Sigmoid colon (tissue), 7 donors: ENCODE measurements around the gene GGCX. TPM values are rescaled to one million over a fixed set of nuclear protein-coding genes. Genes with fewer than 3 reads are reported as not detected.

ENCODE experiments used
- DNase-seq: peaks from one replicate; pipeline ENCODE4 v3.0.0-alpha.2; 2019
- H3K27ac ChIP-seq, 4 donors: fragments of 200-600 bp; sonication (generic); one replicate each; pipeline ENCODE4 v1.5.1; 2016 to 2019; ENCODE audit warnings: mild to moderate bottlenecking in 1 of 4
- H3K27me3 ChIP-seq, 3 donors: fragments of 200-600 bp; sonication (generic); one replicate each; pipeline ENCODE4 v1.5.1; 2019; ENCODE audit warnings: mild to moderate bottlenecking in 1 of 3
- H3K36me3 ChIP-seq, 4 donors: fragments of 200-600 bp; sonication (generic); one replicate each; pipeline ENCODE4 v1.5.1; 2016 to 2019
- H3K4me1 ChIP-seq, 4 donors: fragments of 200-600 bp; sonication (generic); one replicate each; pipeline ENCODE4 v1.5.1; 2017 to 2019
- H3K4me3 ChIP-seq, 4 donors: fragments of 200-600 bp; sonication (generic); one replicate each; pipeline ENCODE4 v1.5.1; 2017 to 2019; ENCODE audit warnings: mild to moderate bottlenecking in 2 of 4, moderate library complexity in 1 of 4
- H3K9me3 ChIP-seq, 4 donors: fragments of 200-600 bp in 3 of 4; sonication (generic) in 3 of 4; one replicate each; pipeline versions ENCODE4 v1.5.1 to v1.6.1; 2013 to 2019
- CTCF ChIP-seq, 4 experiments: fragments of 450-650 bp in 3 of 4; fragments of 200-600 bp in 1 of 4; IDR thresholded peaks; one replicate each; pipeline ENCODE4 v1.5.1; 2016 to 2019; ENCODE audit warnings: antibody characterized with exemption in 4 of 4, mild to moderate bottlenecking in 3 of 4, moderate library complexity in 2 of 4
- EP300 ChIP-seq, 4 donors: sonication (generic); formaldehyde crosslinking; IDR thresholded peaks; one replicate each; pipeline ENCODE4 v1.6.1; 2017; ENCODE audit warnings: antibody characterized with exemption in 4 of 4
- POLR2A ChIP-seq, 2 donors: fragments of 450-650 bp; IDR thresholded peaks; one replicate each; pipeline ENCODE4 v1.6.1; 2016; ENCODE audit warnings: antibody characterized with exemption in 2 of 2, mild to moderate bottlenecking in 2 of 2, moderate library complexity in 2 of 2
- POLR2AphosphoS5 ChIP-seq, 4 donors: sonication (generic); formaldehyde crosslinking; IDR thresholded peaks; one replicate each; pipeline ENCODE4 v1.6.1; 2017; ENCODE audit warnings: antibody characterized with exemption in 4 of 4
- WGBS, 2 donors: extraction: QIAGEN DNeasy Blood & Tissue Kit; methylation state at CpG; one replicate each; pipeline ENCODE4 v1.1.7; 2013; 5-methylcytosine and 5-hydroxymethylcytosine counted together
- intact Hi-C: fragments of 100-400 bp; cut with DNase I; formaldehyde crosslinking; loops from one replicate; pipeline ENCODE4 v1.15.1; 2023
- polyA plus RNA-seq, 3 donors: library from polyadenylated mRNA; stranded (reverse); fragments of 200-250 nt; gene quantifications; one replicate each; pipeline ENCODE4 v1.2.3, GENCODE V29; 2013
- total RNA-seq, 4 donors: library from RNA; depleted of rRNA; stranded (reverse); fragments of >200 nt; gene quantifications; one replicate each; pipeline ENCODE4 v1.1.0, GENCODE V29; 2016
- donor health status: healthy with polysubstance abuse.
- donor health status: Bipolar disorder and iron deficiency.
- donor health status: healthy.

The GGCX gene
- total and polyA plus RNA-seq, 7 donors, result 3.6 to 25.3 (median 22.8) TPM

GRCh38 chr2:85584857-85585780, 23.8 kb upstream of the GGCX start:
- Histone ChIP-seq H3K9me3 (no peaks in the 10 kb centered on the region), H3K27ac (peak overlapping the region; percentile 87 to 90 (median 88)), H3K4me3 (peak overlapping the region; percentile 57 to 79 (median 71)), H3K27me3 (no peaks in the 10 kb centered on the region), H3K4me1 (peaks cover 0 to 51% (median 39%) of the 10 kb centered on the region in 4 donors), H3K36me3 (no peaks in the 10 kb centered on the region)
- intact Hi-C loops, result no loop called here
- 35 to 63% methylated on average over 9 of the region's 9 CpGs for WGBS, 2 donors
- peak; percentile 4 to 67 (median 48) for TF ChIP-seq POLR2AphosphoS5 (IDR thresholded peaks at IDR 0.05)
- no peak for TF ChIP-seq EP300 (IDR thresholded peaks at IDR 0.05)
- DNase-seq, result peak; percentile 77

DNA sequence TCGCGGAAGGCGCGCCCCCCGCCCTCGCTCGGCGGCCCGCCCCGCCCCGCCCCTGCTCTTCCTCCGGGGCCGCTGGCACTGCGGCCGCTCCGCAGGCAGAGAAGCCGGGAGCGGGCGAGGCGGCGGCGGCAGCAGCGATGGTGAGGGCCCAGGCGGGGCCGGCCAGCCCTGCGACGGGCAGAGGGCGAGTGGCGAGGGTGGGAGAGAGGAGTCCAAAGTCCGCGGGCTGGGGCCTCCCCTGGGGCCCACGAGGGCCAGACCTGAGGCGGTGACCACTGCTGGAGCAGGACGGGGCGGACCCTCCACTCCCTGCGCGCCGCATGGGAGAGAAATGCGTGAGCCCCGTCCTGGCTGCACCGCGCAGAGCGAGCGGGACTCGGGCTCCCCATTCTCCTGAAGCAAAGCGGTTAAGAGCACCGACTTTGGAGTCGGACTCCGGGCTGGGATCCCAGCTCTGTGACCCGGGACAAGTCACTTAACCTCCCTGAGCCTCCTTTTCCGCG, 23.1 kb upstream of the GGCX start, which contains the start of gene VAMP5:
Gene VAMP5, plus strand, starts transcription at position 78 of the 503 bp plus-strand sequence. Its CDS starts 60 bp downstream, at position 138.
- peak in 2 of 4 donors; percentile 51 to 72 for TF ChIP-seq POLR2AphosphoS5 (IDR thresholded peaks at IDR 0.05)
- TF ChIP-seq CTCF (IDR thresholded peaks at IDR 0.05), result no peak
- TF ChIP-seq POLR2A (IDR thresholded peaks at IDR 0.05), result no peak
- TF ChIP-seq EP300 (IDR thresholded peaks at IDR 0.05), result no peak
- peak within 1 kb of the TSS; percentile 57 to 79 (median 71) for H3K4me3 ChIP-seq
- 13 to 34% methylated on average over 52 of the region's 52 CpGs for WGBS, 2 donors
- DNase-seq, result peak; percentile 75
- H3K36me3 ChIP-seq, result no peaks in the 10 kb centered on the region
- H3K4me1 ChIP-seq, result peaks cover 0 to 44% (median 34%) of the 10 kb centered on the region in 4 donors
- intact Hi-C loops, result no loop called here
- H3K9me3 ChIP-seq, result no peaks in the 10 kb centered on the region
- H3K27me3 ChIP-seq, result no peaks in the 10 kb centered on the region
- peak within 1 kb of the TSS; percentile 87 to 90 (median 88) for H3K27ac ChIP-seq

GRCh38 chr2:85583667-85584353, 22.5 kb upstream of the GGCX start:
- intact Hi-C loops, result no loop called here
- Histone ChIP-seq H3K27ac (peak overlapping the region; percentile 87 to 90 (median 88)), H3K36me3 (no peaks in the 10 kb centered on the region), H3K27me3 (no peaks in the 10 kb centered on the region), H3K9me3 (no peaks in the 10 kb centered on the region), H3K4me3 (peak overlapping the region; percentile 57 to 79 (median 71)), H3K4me1 (peaks cover 0 to 38% (median 30%) of the 10 kb centered on the region in 4 donors)
- TF ChIP-seq POLR2A (IDR thresholded peaks at IDR 0.05) (no peak), EP300 (IDR thresholded peaks at IDR 0.05) (no peak), POLR2AphosphoS5 (IDR thresholded peaks at IDR 0.05) (no peak), CTCF (IDR thresholded peaks at IDR 0.05) (no peak)
- DNase-seq, result peak; percentile 68
- 27 to 46% methylated on average over 16 of the region's 16 CpGs for WGBS, 2 donors

GRCh38 chr2:85582492-85582891, 21.2 kb upstream of the GGCX start:
- TF ChIP-seq EP300 (IDR thresholded peaks at IDR 0.05), result no peak
- TF ChIP-seq POLR2AphosphoS5 (IDR thresholded peaks at IDR 0.05), result no peak
- TF ChIP-seq POLR2A (IDR thresholded peaks at IDR 0.05), result no peak
- no peak for TF ChIP-seq CTCF (IDR thresholded peaks at IDR 0.05)
- Histone ChIP-seq H3K36me3 (no peaks in the 10 kb centered on the region), H3K4me1 (peaks cover 0 to 33% (median 26%) of the 10 kb centered on the region in 4 donors), H3K27me3 (no peaks in the 10 kb centered on the region), H3K4me3 (no peak overlapping the region), H3K27ac (no peak overlapping the region), H3K9me3 (no peaks in the 10 kb centered on the region)
- intact Hi-C loops, result no loop called here
- peak; percentile 45 for DNase-seq
- 73 to 83% methylated on average over 1 of the region's 1 CpG for WGBS, 2 donors
